ENCODE data around the gene CAB39. TPM values are rescaled to one million over a fixed set of nuclear protein-coding genes. Genes with fewer than 3 reads are reported as not detected.

CAB39 gene
- total RNA-seq, 1 donor from 2014 or later = 78.9 TPM

GRCh38 chr2:230863031-230863430 lies 150.4 kb downstream of the CAB39 start:
- H3K4me1 ChIP-seq = peaks cover 15% of the 10 kb centered on the region
- no peaks in the 10 kb centered on the region for H3K36me3 ChIP-seq
- no peak overlapping the region for H3K4me3 ChIP-seq
- intact Hi-C loops (cut with DNase I) = no loop called here
- no peak for TF ChIP-seq CTCF (IDR thresholded peaks at IDR 0.05)
- DNase-seq (no peak), ATAC-seq (no peak)
- no peaks in the 10 kb centered on the region for H3K9me3 ChIP-seq
- H3K27me3 ChIP-seq = peaks cover 21% of the 10 kb centered on the region
- H3K27ac ChIP-seq = no peak overlapping the region

- DNase-seq (no peak), ATAC-seq (no peak)
- TF ChIP-seq CTCF (IDR thresholded peaks at IDR 0.05) = no peak
- Histone ChIP-seq H3K4me1 (peaks cover 15% of the 10 kb centered on the region), H3K4me3 (no peak overlapping the region), H3K9me3 (no peaks in the 10 kb centered on the region), H3K27me3 (peaks cover 19% of the 10 kb centered on the region), H3K36me3 (no peaks in the 10 kb centered on the region), H3K27ac (no peak overlapping the region)
- intact Hi-C loops (cut with DNase I) = no loop called here
Observed at GRCh38 chr2:230863442-230864121, 150.9 kb downstream of the CAB39 start.

GRCh38 chr2:230864122-230864604 lies 151.5 kb downstream of the CAB39 start:
- H3K4me3 ChIP-seq = peak overlapping the region; percentile 59

GRCh38 chr2:230864605-230865306 lies 152.1 kb downstream of the CAB39 start, which contains the start of gene ITM2C:
TSS of gene ITM2C (plus strand) at chr2:230864942. CDS start at chr2:230865026, 84 bp downstream.
- H3K27me3 ChIP-seq = peaks cover 19% of the 10 kb centered on the region

More at GRCh38 chr2:230864122-230864604, 151.5 kb downstream of the CAB39 start:
- H3K36me3 ChIP-seq = no peaks in the 10 kb centered on the region
- TF ChIP-seq CTCF (IDR thresholded peaks at IDR 0.05) = no peak
- H3K27me3 ChIP-seq = peaks cover 19% of the 10 kb centered on the region
- H3K27ac ChIP-seq = no peak overlapping the region
- H3K4me1 ChIP-seq = peaks cover 15% of the 10 kb centered on the region
- DNase-seq (no peak), ATAC-seq (no peak)
- no peaks in the 10 kb centered on the region for H3K9me3 ChIP-seq
- intact Hi-C loops (cut with DNase I) = no loop called here

GRCh38 chr2:230865307-230865765 lies 152.7 kb downstream of the CAB39 start:
- DNase-seq = no peak
- ATAC-seq = no peak
- peaks cover 19% of the 10 kb centered on the region for H3K27me3 ChIP-seq
- no peak for TF ChIP-seq CTCF (IDR thresholded peaks at IDR 0.05)
- H3K4me1 ChIP-seq = peaks cover 15% of the 10 kb centered on the region
- peak overlapping the region; percentile 59 for H3K4me3 ChIP-seq
- no peaks in the 10 kb centered on the region for H3K9me3 ChIP-seq
- no peaks in the 10 kb centered on the region for H3K36me3 ChIP-seq
- H3K27ac ChIP-seq = peak overlapping the region; percentile 13
- intact Hi-C loops (cut with DNase I) = no loop called here

More at GRCh38 chr2:230864605-230865306, 152.1 kb downstream of the CAB39 start, which contains the start of gene ITM2C:
- DNase-seq (peak; percentile 80), ATAC-seq (peak; percentile 85)
- peaks cover 15% of the 10 kb centered on the region for H3K4me1 ChIP-seq
- intact Hi-C loops (cut with DNase I) = no loop called here
- TF ChIP-seq CTCF (IDR thresholded peaks at IDR 0.05) = peak; percentile 25
- H3K27ac ChIP-seq = peak within 1 kb of the TSS; percentile 13
- H3K9me3 ChIP-seq = no peaks in the 10 kb centered on the region
- H3K36me3 ChIP-seq = no peaks in the 10 kb centered on the region
- peak within 1 kb of the TSS; percentile 59 for H3K4me3 ChIP-seq

All from upper lobe of right lung (tissue), 1 donor.